Measurements from ENCODE around the gene CIB2.
A peak's percentile ranks its signal among the peaks of the same experiment; 100 is the strongest.

CIB2 gene

DNA sequence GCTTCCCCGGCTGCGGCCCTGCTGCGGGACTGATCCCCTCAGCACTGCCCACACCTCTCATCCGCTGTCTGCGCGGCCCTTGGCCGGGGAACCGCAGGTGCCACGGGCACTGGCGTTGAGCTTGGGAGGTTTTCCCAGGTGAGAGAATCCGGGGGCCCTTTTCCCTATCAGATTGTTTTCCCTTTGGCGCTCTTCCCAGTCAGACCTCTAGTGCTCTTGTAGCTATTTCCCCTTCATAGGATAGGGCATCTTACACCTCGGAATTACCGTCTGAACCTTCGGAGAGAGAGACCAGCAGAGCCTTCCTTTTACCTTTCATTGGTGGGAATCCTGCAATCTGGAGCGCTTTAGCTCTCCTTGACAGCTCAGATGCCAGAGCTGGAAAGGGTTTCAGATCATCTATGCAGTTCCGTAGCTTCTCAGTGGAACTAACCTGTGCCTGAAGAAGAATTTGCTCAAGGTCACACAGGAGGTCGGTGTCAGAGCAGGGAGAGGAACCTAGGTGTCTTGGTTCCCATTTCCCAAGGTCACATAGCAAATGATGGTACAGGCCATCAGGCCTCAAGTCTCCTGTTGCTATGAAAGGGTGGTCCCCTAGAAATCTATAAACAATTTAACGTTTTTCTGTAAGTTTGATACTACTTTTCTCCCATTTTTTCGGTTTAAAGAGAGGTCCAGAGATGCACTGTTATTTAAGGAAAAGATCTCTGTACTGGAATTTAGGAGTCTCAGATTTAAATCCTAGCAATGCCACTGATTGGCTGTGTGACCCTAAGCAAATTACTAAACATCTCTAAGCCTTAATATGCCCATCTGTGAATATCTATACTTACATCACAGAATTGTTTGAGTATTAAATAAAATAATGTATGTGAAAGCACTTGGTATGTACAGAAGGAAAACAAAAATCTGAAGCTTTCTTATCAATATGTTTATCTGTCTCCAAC is 18.8 kb upstream of the CIB2 start (continued):
- TF ChIP-seq, protein P1, sequence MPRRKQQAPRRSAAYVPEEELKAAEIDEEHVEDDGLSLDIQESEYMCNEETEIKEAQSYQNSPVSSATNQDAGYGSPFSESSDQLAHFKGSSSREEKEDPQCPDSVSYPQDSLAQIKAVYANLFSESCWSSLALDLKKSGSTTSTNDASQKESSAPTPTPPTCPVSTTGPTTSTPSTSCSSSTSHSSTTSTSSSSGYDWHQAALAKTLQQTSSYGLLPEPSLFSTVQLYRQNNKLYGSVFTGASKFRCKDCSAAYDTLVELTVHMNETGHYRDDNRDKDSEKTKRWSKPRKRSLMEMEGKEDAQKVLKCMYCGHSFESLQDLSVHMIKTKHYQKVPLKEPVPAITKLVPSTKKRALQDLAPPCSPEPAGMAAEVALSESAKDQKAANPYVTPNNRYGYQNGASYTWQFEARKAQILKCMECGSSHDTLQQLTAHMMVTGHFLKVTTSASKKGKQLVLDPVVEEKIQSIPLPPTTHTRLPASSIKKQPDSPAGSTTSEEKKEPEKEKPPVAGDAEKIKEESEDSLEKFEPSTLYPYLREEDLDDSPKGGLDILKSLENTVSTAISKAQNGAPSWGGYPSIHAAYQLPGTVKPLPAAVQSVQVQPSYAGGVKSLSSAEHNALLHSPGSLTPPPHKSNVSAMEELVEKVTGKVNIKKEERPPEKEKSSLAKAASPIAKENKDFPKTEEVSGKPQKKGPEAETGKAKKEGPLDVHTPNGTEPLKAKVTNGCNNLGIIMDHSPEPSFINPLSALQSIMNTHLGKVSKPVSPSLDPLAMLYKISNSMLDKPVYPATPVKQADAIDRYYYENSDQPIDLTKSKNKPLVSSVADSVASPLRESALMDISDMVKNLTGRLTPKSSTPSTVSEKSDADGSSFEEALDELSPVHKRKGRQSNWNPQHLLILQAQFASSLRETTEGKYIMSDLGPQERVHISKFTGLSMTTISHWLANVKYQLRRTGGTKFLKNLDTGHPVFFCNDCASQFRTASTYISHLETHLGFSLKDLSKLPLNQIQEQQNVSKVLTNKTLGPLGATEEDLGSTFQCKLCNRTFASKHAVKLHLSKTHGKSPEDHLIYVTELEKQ (tag by site-specific recombination; IDR thresholded peaks at IDR 0.05; ENCODE audit: borderline replicate concordance), result no peak
- TF ChIP-seq, protein P2, sequence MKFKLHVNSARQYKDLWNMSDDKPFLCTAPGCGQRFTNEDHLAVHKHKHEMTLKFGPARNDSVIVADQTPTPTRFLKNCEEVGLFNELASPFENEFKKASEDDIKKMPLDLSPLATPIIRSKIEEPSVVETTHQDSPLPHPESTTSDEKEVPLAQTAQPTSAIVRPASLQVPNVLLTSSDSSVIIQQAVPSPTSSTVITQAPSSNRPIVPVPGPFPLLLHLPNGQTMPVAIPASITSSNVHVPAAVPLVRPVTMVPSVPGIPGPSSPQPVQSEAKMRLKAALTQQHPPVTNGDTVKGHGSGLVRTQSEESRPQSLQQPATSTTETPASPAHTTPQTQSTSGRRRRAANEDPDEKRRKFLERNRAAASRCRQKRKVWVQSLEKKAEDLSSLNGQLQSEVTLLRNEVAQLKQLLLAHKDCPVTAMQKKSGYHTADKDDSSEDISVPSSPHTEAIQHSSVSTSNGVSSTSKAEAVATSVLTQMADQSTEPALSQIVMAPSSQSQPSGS (tag by site-specific recombination; IDR thresholded peaks at IDR 0.05; ENCODE audit: low read depth), result no peak
- TF ChIP-seq, protein P3, sequence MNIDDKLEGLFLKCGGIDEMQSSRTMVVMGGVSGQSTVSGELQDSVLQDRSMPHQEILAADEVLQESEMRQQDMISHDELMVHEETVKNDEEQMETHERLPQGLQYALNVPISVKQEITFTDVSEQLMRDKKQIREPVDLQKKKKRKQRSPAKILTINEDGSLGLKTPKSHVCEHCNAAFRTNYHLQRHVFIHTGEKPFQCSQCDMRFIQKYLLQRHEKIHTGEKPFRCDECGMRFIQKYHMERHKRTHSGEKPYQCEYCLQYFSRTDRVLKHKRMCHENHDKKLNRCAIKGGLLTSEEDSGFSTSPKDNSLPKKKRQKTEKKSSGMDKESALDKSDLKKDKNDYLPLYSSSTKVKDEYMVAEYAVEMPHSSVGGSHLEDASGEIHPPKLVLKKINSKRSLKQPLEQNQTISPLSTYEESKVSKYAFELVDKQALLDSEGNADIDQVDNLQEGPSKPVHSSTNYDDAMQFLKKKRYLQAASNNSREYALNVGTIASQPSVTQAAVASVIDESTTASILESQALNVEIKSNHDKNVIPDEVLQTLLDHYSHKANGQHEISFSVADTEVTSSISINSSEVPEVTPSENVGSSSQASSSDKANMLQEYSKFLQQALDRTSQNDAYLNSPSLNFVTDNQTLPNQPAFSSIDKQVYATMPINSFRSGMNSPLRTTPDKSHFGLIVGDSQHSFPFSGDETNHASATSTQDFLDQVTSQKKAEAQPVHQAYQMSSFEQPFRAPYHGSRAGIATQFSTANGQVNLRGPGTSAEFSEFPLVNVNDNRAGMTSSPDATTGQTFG (tag by site-specific recombination; IDR thresholded peaks at IDR 0.05; ENCODE audit: borderline replicate concordance), result no peak
- no peak for TF ChIP-seq ZNF354C (tag by site-specific recombination; IDR thresholded peaks at IDR 0.05; ENCODE audit: borderline replicate concordance, low read depth)
- TF ChIP-seq, protein P4, sequence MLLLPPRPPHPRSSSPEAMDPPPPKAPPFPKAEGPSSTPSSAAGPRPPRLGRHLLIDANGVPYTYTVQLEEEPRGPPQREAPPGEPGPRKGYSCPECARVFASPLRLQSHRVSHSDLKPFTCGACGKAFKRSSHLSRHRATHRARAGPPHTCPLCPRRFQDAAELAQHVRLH (tag by site-specific recombination; IDR thresholded peaks at IDR 0.05), result no peak
- TF ChIP-seq YY1 (tag by site-specific recombination; IDR thresholded peaks at IDR 0.05), result no peak
- no peak for TF ChIP-seq ZNF626 (tag by site-specific recombination; IDR thresholded peaks at IDR 0.05)
- TF ChIP-seq ZNF366 (tag by site-specific recombination; conservative IDR thresholded peaks at IDR 0.05), result peak; percentile 25; the same call in 1 of the 2 replicates
- TF ChIP-seq KLF7 (tag by site-specific recombination; IDR thresholded peaks at IDR 0.05; ENCODE audit: borderline replicate concordance), result no peak
- TF ChIP-seq ZNF707 (tag by site-specific recombination; IDR thresholded peaks at IDR 0.05), result no peak
- no peak for TF ChIP-seq ZNF549 (tag by site-specific recombination; IDR thresholded peaks at IDR 0.05)
- no peak for TF ChIP-seq ZNF221 (tag by site-specific recombination; IDR thresholded peaks at IDR 0.05; ENCODE audit: borderline replicate concordance)
- TF ChIP-seq, protein P5, sequence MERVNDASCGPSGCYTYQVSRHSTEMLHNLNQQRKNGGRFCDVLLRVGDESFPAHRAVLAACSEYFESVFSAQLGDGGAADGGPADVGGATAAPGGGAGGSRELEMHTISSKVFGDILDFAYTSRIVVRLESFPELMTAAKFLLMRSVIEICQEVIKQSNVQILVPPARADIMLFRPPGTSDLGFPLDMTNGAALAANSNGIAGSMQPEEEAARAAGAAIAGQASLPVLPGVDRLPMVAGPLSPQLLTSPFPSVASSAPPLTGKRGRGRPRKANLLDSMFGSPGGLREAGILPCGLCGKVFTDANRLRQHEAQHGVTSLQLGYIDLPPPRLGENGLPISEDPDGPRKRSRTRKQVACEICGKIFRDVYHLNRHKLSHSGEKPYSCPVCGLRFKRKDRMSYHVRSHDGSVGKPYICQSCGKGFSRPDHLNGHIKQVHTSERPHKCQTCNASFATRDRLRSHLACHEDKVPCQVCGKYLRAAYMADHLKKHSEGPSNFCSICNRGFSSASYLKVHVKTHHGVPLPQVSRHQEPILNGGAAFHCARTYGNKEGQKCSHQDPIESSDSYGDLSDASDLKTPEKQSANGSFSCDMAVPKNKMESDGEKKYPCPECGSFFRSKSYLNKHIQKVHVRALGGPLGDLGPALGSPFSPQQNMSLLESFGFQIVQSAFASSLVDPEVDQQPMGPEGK (tag by site-specific recombination; IDR thresholded peaks at IDR 0.05), result peak; percentile 50; the same call in 1 of the 2 replicates
- TF ChIP-seq, protein P6, sequence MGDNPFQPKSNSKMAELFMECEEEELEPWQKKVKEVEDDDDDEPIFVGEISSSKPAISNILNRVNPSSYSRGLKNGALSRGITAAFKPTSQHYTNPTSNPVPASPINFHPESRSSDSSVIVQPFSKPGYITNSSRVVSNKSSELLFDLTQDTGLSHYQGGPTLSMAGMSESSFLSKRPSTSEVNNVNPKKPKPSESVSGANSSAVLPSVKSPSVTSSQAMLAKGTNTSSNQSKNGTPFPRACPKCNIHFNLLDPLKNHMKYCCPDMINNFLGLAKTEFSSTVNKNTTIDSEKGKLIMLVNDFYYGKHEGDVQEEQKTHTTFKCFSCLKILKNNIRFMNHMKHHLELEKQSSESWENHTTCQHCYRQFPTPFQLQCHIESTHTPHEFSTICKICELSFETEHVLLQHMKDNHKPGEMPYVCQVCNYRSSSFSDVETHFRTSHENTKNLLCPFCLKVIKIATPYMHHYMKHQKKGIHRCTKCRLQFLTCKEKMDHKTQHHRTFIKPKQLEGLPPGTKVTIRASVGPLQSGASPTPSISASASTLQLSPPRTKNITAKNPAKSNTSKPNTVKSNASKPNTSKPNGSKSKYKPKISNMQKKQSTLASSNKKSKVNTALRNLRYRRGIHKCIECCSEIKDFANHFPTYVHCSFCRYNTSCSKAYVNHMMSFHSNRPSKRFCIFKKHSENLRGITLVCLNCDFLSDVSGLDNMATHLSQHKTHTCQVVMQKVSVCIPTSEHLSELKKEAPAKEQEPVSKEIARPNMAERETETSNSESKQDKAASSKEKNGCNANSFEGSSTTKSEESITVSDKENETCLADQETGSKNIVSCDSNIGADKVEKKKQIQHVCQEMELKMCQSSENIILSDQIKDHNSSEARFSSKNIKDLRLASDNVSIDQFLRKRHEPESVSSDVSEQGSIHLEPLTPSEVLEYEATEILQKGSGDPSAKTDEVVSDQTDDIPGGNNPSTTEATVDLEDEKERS (tag by site-specific recombination; IDR thresholded peaks at IDR 0.05), result no peak
- no peak for TF ChIP-seq HOXC10 (CRISPR knock-in tag; IDR thresholded peaks at IDR 0.05)
- TF ChIP-seq, protein P7, sequence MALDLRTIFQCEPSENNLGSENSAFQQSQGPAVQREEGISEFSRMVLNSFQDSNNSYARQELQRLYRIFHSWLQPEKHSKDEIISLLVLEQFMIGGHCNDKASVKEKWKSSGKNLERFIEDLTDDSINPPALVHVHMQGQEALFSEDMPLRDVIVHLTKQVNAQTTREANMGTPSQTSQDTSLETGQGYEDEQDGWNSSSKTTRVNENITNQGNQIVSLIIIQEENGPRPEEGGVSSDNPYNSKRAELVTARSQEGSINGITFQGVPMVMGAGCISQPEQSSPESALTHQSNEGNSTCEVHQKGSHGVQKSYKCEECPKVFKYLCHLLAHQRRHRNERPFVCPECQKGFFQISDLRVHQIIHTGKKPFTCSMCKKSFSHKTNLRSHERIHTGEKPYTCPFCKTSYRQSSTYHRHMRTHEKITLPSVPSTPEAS (tag by site-specific recombination; IDR thresholded peaks at IDR 0.05), result no peak
- no peak for TF ChIP-seq ZNF654 (tag by site-specific recombination; IDR thresholded peaks at IDR 0.05; ENCODE audit: low read depth)
- TF ChIP-seq, protein P8, sequence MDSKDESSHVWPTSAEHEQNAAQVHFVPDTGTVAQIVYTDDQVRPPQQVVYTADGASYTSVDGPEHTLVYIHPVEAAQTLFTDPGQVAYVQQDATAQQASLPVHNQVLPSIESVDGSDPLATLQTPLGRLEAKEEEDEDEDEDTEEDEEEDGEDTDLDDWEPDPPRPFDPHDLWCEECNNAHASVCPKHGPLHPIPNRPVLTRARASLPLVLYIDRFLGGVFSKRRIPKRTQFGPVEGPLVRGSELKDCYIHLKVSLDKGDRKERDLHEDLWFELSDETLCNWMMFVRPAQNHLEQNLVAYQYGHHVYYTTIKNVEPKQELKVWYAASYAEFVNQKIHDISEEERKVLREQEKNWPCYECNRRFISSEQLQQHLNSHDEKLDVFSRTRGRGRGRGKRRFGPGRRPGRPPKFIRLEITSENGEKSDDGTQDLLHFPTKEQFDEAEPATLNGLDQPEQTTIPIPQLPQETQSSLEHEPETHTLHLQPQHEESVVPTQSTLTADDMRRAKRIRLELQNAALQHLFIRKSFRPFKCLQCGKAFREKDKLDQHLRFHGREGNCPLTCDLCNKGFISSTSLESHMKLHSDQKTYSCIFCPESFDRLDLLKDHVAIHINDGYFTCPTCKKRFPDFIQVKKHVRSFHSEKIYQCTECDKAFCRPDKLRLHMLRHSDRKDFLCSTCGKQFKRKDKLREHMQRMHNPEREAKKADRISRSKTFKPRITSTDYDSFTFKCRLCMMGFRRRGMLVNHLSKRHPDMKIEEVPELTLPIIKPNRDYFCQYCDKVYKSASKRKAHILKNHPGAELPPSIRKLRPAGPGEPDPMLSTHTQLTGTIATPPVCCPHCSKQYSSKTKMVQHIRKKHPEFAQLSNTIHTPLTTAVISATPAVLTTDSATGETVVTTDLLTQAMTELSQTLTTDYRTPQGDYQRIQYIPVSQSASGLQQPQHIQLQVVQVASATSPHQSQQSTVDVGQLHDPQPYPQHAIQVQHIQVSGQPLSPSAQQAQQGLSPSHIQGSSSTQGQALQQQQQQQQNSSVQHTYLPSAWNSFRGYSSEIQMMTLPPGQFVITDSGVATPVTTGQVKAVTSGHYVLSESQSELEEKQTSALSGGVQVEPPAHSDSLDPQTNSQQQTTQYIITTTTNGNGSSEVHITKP (tag by site-specific recombination; IDR thresholded peaks at IDR 0.05), result 0 out of 2 replicates have a peak, but pooled peaks have one; percentile 30
